K562 (cell line): Measurements from ENCODE around the gene APLP1. TPM values are rescaled to one million over a fixed set of nuclear protein-coding genes. Genes with fewer than 3 reads are reported as not detected.

ENCODE experiments used
- CSDE1 ChIP-seq, 2 experiments: fragments of 450-650 bp; IDR thresholded peaks; 2 replicates each; pipeline ENCODE4 v1.6.1; 2016; ENCODE audit warnings: mild to moderate bottlenecking in 1 of 2
- DIDO1 ChIP-seq: fragments of 450-650 bp; IDR thresholded peaks from 2 replicates; pipeline ENCODE4 v1.6.1; 2016; ENCODE audit warnings: low read depth, missing biosample characterization, missing genetic modification characterization
- GABPB2 ChIP-seq: fragments of 250-450 bp; sonication (Bioruptor Pico); conservative IDR thresholded peaks from 2 replicates; pipeline ENCODE4 v1.5.1; 2021; ENCODE audit warnings: mild to moderate bottlenecking
- KDM5B ChIP-seq: fragments of 200-600 bp; sonication (generic); IDR thresholded peaks from 2 replicates; pipeline ENCODE4 v1.6.1; 2012; ENCODE audit warnings: low read depth, mild to moderate bottlenecking, moderate library complexity, low read length, control low read depth, inconsistent platforms; ENCODE audit not compliant: insufficient replicate concordance
- MYNN ChIP-seq, 2 experiments: sonication (generic); formaldehyde crosslinking in 1 of 2; IDR thresholded peaks; 2 replicates each; pipeline versions ENCODE4 v1.5.0 to v1.6.1; 2016 to 2020; ENCODE audit warnings: antibody characterized with exemption in 1 of 2, missing genetic modification reagents in 1 of 2
- NCOA1 ChIP-seq: fragments of 450-650 bp; IDR thresholded peaks from 2 replicates; pipeline ENCODE4 v1.6.1; 2016; ENCODE audit warnings: low read depth
- PHF21A ChIP-seq: fragments of 450-650 bp; IDR thresholded peaks from 2 replicates; pipeline ENCODE4 v1.6.1; 2017; ENCODE audit warnings: low read depth, borderline replicate concordance
- SMC3 ChIP-seq: conservative IDR thresholded peaks from 2 replicates; pipeline ENCODE4 v1.6.1; 2011; ENCODE audit warnings: low read depth, low read length, improper control_type of control experiment; ENCODE audit not compliant: insufficient read depth
- TOE1 ChIP-seq, 2 experiments: fragments of 450-650 bp in 1 of 2; sonication (generic) in 1 of 2; formaldehyde crosslinking in 1 of 2; IDR thresholded peaks; 2 replicates each; pipeline versions ENCODE4 v1.7.1 to v1.8.0; 2016 to 2022; ENCODE audit warnings: borderline replicate concordance in 2 of 2, mild to moderate bottlenecking in 2 of 2, antibody characterized with exemption in 1 of 2, inconsistent platforms in 1 of 2, low read depth in 1 of 2, missing genetic modification reagents in 1 of 2, moderate library complexity in 1 of 2
- ZNF140 ChIP-seq: fragments of 250-450 bp; sonication (Bioruptor Pico); IDR thresholded peaks from 2 replicates; pipeline ENCODE4 v1.8.0; 2021; ENCODE audit warnings: moderate library complexity, mild to moderate bottlenecking, inconsistent platforms
- ZNF175 ChIP-seq: fragments of 200-800 bp; sonication (Bioruptor generic); IDR thresholded peaks from 2 replicates; pipeline ENCODE4 v1.6.1; 2016; ENCODE audit warnings: low read depth, mild to moderate bottlenecking, missing genetic modification characterization, missing compliant biosample characterization
- ZNF184 ChIP-seq: sonication (generic); formaldehyde crosslinking; IDR thresholded peaks from 2 replicates; pipeline ENCODE4 v1.5.0; 2020; ENCODE audit warnings: missing genetic modification reagents
- ZNF232 ChIP-seq: sonication (generic); formaldehyde crosslinking; IDR thresholded peaks from 2 replicates; pipeline ENCODE4 v1.8.0; 2022; ENCODE audit warnings: mild to moderate bottlenecking, missing genetic modification reagents
- polyA plus RNA-seq, 8 experiments: library from polyadenylated mRNA; depleted of rRNA in 4 of 8; stranded (reverse) in 5 of 8; unstranded in 3 of 8; fragments of >200 nt; fragmentation: Nextera tagmentation in 2 of 8; fragmentation: Illumina TruSeq in 1 of 8; extraction: Ambion mirVana in 2 of 8; extraction: Trizol in 1 of 8; gene quantifications; 2 replicates each; pipeline versions ENCODE4 v1.2.1 to v1.2.3, GENCODE V29; 2011 to 2014; ENCODE audit warnings: inconsistent platforms in 1 of 8, missing spikeins in 1 of 8
- total RNA-seq, 7 experiments: library from RNA; depleted of rRNA in 6 of 7; stranded (reverse); fragments of >200 nt in 6 of 7; fragmentation: Illumina TruSeq in 2 of 7; extraction: Trizol in 2 of 7; gene quantifications; 2 replicates each; pipeline versions ENCODE4 v1.2.1 to v1.2.3, GENCODE V29; 2011 to 2021; ENCODE audit warnings: low replicate concordance in 1 of 7
- TF ChIP-seq, protein P1 (sequence below): fragments of 250-450 bp; sonication (Bioruptor Pico); IDR thresholded peaks from 2 replicates; pipeline ENCODE4 v1.9.0; 2021; ENCODE audit warnings: mild to moderate bottlenecking, inconsistent platforms
- TF ChIP-seq, protein P2 (sequence below), 2 experiments: IDR thresholded peaks in 1 of 2; conservative IDR thresholded peaks in 1 of 2; 2 replicates each; pipeline ENCODE4 v1.6.1; 2016; ENCODE audit warnings: low read depth in 2 of 2, mild to moderate bottlenecking in 1 of 2, missing compliant biosample characterization in 1 of 2, missing genetic modification characterization in 1 of 2, moderate library complexity in 1 of 2
- TF ChIP-seq, protein P3 (sequence below): sonication (generic); formaldehyde crosslinking; IDR thresholded peaks from 2 replicates; pipeline ENCODE4 v1.9.0; 2022; ENCODE audit warnings: mild to moderate bottlenecking, missing genetic modification reagents
- TF ChIP-seq, protein P4 (sequence below): fragments of 250-450 bp; sonication (Bioruptor Pico); IDR thresholded peaks from 2 replicates; pipeline ENCODE4 v1.8.0; 2021; ENCODE audit warnings: moderate library complexity, mild to moderate bottlenecking, inconsistent platforms

APLP1 gene
- total and polyA plus RNA-seq, 9 of the 15 experiments (the other 6 are each of a cell fraction or from before 2014, with no cell fraction given) = 0.69 to 9.9 (median 4.7) TPM

DNA sequence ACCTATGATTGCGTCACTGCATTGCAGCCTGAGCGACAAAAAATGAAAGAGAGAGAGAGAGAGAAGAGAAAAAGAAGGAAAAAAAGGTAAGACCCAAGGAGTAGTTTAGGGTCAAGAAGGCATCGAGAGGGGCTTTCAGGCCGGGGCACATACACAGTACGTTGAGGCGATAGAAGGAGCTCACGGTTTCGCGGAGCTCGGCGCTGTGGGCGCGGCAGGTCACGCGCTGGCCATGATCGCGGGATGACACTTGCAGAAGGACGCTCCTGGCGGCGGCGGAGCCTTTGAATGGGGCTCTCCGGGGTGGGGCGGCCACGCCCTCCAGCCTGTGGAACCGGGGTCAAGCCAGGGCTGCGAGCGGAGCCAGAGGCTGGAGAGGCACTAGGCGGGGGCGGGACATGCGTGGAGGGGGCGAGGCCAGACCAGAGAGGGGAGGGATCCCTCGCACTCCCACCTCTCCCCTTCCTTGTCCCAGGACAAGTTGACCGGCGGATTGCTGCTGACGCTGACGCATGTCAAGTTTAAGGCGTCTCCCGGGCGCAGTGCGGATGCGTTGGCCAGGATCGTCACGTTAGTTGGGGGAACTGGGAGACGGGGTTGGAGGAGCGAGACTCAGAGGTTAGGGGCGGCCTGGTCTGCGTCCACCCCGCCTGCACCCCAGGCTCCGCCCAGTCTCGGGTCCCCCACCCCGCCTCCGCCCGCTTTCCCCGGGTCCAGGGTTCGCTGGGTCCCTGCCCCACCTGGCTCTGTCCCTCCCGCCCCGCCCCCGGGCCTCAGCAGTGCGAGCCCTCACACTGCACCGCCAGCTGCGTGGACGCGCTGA lies 22.9 kb upstream of the APLP1 start (continued):
- TF ChIP-seq, protein P1, sequence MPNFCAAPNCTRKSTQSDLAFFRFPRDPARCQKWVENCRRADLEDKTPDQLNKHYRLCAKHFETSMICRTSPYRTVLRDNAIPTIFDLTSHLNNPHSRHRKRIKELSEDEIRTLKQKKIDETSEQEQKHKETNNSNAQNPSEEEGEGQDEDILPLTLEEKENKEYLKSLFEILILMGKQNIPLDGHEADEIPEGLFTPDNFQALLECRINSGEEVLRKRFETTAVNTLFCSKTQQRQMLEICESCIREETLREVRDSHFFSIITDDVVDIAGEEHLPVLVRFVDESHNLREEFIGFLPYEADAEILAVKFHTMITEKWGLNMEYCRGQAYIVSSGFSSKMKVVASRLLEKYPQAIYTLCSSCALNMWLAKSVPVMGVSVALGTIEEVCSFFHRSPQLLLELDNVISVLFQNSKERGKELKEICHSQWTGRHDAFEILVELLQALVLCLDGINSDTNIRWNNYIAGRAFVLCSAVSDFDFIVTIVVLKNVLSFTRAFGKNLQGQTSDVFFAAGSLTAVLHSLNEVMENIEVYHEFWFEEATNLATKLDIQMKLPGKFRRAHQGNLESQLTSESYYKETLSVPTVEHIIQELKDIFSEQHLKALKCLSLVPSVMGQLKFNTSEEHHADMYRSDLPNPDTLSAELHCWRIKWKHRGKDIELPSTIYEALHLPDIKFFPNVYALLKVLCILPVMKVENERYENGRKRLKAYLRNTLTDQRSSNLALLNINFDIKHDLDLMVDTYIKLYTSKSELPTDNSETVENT = no peak
- TF ChIP-seq, protein P2, sequence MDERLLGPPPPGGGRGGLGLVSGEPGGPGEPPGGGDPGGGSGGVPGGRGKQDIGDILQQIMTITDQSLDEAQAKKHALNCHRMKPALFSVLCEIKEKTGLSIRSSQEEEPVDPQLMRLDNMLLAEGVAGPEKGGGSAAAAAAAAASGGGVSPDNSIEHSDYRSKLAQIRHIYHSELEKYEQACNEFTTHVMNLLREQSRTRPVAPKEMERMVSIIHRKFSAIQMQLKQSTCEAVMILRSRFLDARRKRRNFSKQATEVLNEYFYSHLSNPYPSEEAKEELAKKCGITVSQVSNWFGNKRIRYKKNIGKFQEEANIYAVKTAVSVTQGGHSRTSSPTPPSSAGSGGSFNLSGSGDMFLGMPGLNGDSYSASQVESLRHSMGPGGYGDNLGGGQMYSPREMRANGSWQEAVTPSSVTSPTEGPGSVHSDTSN (CRISPR knock-in tag; IDR thresholded peaks at IDR 0.05; ENCODE audit: low read depth) = no peak
- TF ChIP-seq, protein P2 (tag; conservative IDR thresholded peaks at IDR 0.05; ENCODE audit: low read depth) = 0 out of 2 replicates have a peak, but pooled peaks have one; percentile 9
- TF ChIP-seq ZNF140 (CRISPR knock-in tag) = no peak
- no peak for TF ChIP-seq SMC3
- no peak for TF ChIP-seq GABPB2 (CRISPR knock-in tag)
- peak; percentile 28 for TF ChIP-seq KDM5B
- no peak for TF ChIP-seq DIDO1 (tag)
- no peak for TF ChIP-seq ZNF175 (CRISPR knock-in tag)
- TF ChIP-seq TOE1 (IDR thresholded peaks at IDR 0.05; ENCODE audit: borderline replicate concordance) = peak; percentile 84
- no peak for TF ChIP-seq TOE1 (CRISPR knock-in tag; IDR thresholded peaks at IDR 0.05; ENCODE audit: borderline replicate concordance, low read depth)
- TF ChIP-seq CSDE1 (IDR thresholded peaks at IDR 0.05) = no peak
- TF ChIP-seq MYNN (IDR thresholded peaks at IDR 0.05) = no peak
- TF ChIP-seq MYNN (CRISPR knock-in tag; IDR thresholded peaks at IDR 0.05) = no peak
- TF ChIP-seq, protein P3, sequence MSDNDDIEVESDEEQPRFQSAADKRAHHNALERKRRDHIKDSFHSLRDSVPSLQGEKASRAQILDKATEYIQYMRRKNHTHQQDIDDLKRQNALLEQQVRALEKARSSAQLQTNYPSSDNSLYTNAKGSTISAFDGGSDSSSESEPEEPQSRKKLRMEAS = no peak
- no peak for TF ChIP-seq ZNF232 (CRISPR knock-in tag)
- peak; percentile 68; the same call in 1 of the 2 replicates for TF ChIP-seq NCOA1
- TF ChIP-seq PHF21A = no peak
- TF ChIP-seq, protein P4, sequence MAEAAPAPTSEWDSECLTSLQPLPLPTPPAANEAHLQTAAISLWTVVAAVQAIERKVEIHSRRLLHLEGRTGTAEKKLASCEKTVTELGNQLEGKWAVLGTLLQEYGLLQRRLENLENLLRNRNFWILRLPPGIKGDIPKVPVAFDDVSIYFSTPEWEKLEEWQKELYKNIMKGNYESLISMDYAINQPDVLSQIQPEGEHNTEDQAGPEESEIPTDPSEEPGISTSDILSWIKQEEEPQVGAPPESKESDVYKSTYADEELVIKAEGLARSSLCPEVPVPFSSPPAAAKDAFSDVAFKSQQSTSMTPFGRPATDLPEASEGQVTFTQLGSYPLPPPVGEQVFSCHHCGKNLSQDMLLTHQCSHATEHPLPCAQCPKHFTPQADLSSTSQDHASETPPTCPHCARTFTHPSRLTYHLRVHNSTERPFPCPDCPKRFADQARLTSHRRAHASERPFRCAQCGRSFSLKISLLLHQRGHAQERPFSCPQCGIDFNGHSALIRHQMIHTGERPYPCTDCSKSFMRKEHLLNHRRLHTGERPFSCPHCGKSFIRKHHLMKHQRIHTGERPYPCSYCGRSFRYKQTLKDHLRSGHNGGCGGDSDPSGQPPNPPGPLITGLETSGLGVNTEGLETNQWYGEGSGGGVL = no peak
- TF ChIP-seq ZNF184 (CRISPR knock-in tag) = no peak
